ENCODE data around the gene DNAAF8. TPM values are rescaled to one million over a fixed set of nuclear protein-coding genes. Genes with fewer than 3 reads are reported as not detected.

The DNAAF8 gene
- total RNA-seq, 1 experiment from 2014 or later: 1.2 TPM

DNA sequence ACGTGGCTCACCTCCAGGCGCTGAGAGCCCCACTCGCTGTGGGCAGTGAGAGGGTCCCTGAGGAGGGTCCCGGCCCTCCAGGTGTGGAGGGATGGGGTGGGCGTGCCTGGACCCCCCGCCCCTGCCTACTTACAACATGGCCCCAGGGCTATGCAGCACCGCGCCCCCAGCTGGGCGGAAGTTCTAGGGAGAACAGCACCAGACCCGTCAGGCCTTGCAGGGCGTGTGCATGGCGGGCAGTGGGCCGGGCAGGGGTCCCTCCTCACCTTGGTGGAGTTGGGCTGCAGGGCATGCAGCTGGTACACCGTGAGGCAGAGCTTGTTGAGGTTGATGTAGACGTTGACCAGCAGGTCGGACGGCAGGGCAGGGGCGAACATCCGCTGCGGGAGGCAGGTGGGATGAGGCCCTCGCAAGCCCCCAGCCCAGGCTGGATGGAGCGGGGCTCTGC is 63.5 kb downstream of the DNAAF8 start:
- Histone ChIP-seq H3K27ac (ENCODE audit: low read length) (no peak overlapping the region), H3K4me1 (ENCODE audit: insufficient read depth, low read length) (peaks cover 8% of the 10 kb centered on the region; the same call in 1 of the 2 replicates), H3K4me2 (ENCODE audit: low read length) (no peak overlapping the region), H3K36me3 (ENCODE audit: low read depth, low read length) (no peaks in the 10 kb centered on the region), H3K79me2 (ENCODE audit: low read length) (no peaks in the 10 kb centered on the region), H3K9me2 (replicated peaks; ENCODE audit: low read length) (no peaks in the 10 kb centered on the region), H4K20me1 (ENCODE audit: low read length) (no peaks in the 10 kb centered on the region), H3F3A (ENCODE audit: low read length, unreplicated experiment) (no peaks in the 10 kb centered on the region), H3K9ac (ENCODE audit: low read length) (no peak overlapping the region), H2AFZ (ENCODE audit: low read length) (no peak overlapping the region), H3K4me3 (ENCODE audit: low read length) (no peak overlapping the region), H3K9me3 (ENCODE audit: low read length) (no peaks in the 10 kb centered on the region), H3K27me3 (ENCODE audit: low read length) (no peaks in the 10 kb centered on the region)
- TF ChIP-seq EZH2phosphoT487 (IDR thresholded peaks at IDR 0.05; ENCODE audit: borderline replicate concordance, low read length): no peak
- no peak for TF ChIP-seq EZH2 (IDR thresholded peaks at IDR 0.05; ENCODE audit: low read length, unreplicated experiment)
- TF ChIP-seq, protein P1, sequence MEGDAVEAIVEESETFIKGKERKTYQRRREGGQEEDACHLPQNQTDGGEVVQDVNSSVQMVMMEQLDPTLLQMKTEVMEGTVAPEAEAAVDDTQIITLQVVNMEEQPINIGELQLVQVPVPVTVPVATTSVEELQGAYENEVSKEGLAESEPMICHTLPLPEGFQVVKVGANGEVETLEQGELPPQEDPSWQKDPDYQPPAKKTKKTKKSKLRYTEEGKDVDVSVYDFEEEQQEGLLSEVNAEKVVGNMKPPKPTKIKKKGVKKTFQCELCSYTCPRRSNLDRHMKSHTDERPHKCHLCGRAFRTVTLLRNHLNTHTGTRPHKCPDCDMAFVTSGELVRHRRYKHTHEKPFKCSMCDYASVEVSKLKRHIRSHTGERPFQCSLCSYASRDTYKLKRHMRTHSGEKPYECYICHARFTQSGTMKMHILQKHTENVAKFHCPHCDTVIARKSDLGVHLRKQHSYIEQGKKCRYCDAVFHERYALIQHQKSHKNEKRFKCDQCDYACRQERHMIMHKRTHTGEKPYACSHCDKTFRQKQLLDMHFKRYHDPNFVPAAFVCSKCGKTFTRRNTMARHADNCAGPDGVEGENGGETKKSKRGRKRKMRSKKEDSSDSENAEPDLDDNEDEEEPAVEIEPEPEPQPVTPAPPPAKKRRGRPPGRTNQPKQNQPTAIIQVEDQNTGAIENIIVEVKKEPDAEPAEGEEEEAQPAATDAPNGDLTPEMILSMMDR (conservative IDR thresholded peaks at IDR 0.05; ENCODE audit: low read depth, low read length): no peak
- POLR2A ChIA-PET (ENCODE audit: unreplicated experiment): no interaction called here
- CTCF ChIA-PET: no interaction called here
- no peak for DNase-seq
- no TSS peak for BruUV-seq (replicated peaks)
- no peak for ATAC-seq
- intact Hi-C loops (cut with micrococcal nuclease): no loop called here

DNA sequence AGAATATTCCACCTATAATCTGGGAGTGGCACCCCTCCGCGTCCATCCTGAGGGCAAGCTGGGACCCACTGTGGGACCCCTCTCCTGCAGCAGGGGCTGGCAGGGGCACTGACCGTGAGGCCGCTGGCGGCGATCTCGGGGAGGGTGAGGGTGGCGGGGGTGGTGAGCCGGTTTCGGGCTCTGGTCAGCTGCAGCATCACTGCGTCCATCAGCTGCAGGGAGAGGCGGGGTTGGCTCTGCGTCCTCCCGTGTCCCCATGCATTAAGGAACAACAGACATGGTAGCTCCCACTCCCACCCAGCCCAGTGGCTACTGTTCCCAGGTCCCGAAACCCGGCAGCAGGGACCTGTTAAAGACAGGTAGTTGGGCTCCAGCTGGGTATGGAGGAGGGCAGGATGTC is 64.1 kb downstream of the DNAAF8 start:
- DNase-seq: no peak
- TF ChIP-seq EZH2 (IDR thresholded peaks at IDR 0.05; ENCODE audit: low read length, unreplicated experiment) (no peak), EZH2phosphoT487 (IDR thresholded peaks at IDR 0.05; ENCODE audit: borderline replicate concordance, low read length) (no peak)
- TF ChIP-seq, protein P1 (conservative IDR thresholded peaks at IDR 0.05; ENCODE audit: low read depth, low read length): no peak
- BruUV-seq (replicated peaks): no TSS peak
- CTCF ChIA-PET: no interaction called here
- H3K9me2 ChIP-seq (replicated peaks; ENCODE audit: low read length): no peaks in the 10 kb centered on the region
- no peak overlapping the region for H3K4me3 ChIP-seq (ENCODE audit: low read length)
- H3K4me1 ChIP-seq (ENCODE audit: insufficient read depth, low read length): peaks cover 13% of the 10 kb centered on the region
- no peaks in the 10 kb centered on the region for H3F3A ChIP-seq (ENCODE audit: low read length, unreplicated experiment)
- no peaks in the 10 kb centered on the region for H3K9me3 ChIP-seq (ENCODE audit: low read length)
- no peaks in the 10 kb centered on the region for H3K27me3 ChIP-seq (ENCODE audit: low read length)
- no peak overlapping the region for H2AFZ ChIP-seq (ENCODE audit: low read length)
- POLR2A ChIA-PET (ENCODE audit: unreplicated experiment): no interaction called here
- H4K20me1 ChIP-seq (ENCODE audit: low read length): no peaks in the 10 kb centered on the region
- no peak overlapping the region for H3K4me2 ChIP-seq (ENCODE audit: low read length)
- H3K79me2 ChIP-seq (ENCODE audit: low read length): no peaks in the 10 kb centered on the region
- intact Hi-C loops (cut with micrococcal nuclease): no loop called here
- no peak for ATAC-seq
- H3K9ac ChIP-seq (ENCODE audit: low read length): no peak overlapping the region
- H3K36me3 ChIP-seq (ENCODE audit: low read depth, low read length): no peaks in the 10 kb centered on the region
- no peak overlapping the region for H3K27ac ChIP-seq (ENCODE audit: low read length)

Other genes with a start within 250 kb of the DNAAF8 start
- 7.1 and 8.7 TPM in 2 replicates for gene CDIP1, start 195.8 kb upstream of the DNAAF8 start, total RNA-seq (2014; rRNA removed)
- not detected in 2 replicates for gene C16orf96, start 178.2 kb upstream of the DNAAF8 start, total RNA-seq (2014; rRNA removed)
- 24.6 and 28.2 TPM in 2 replicates for gene UBALD1, start 119.6 kb upstream of the DNAAF8 start, total RNA-seq (2014; rRNA removed)
- gene MGRN1, start 109.7 kb upstream of the DNAAF8 start, total RNA-seq (2014; rRNA removed): 22.7 and 38.2 TPM in 2 replicates
- gene NUDT16L1, start 41.0 kb upstream of the DNAAF8 start, total RNA-seq (2014; rRNA removed): 49.9 and 64.3 TPM in 2 replicates
- gene ANKS3, start 266 bp upstream of the DNAAF8 start, total RNA-seq (2014; rRNA removed): 22.6 and 25.1 TPM in 2 replicates
- gene ZNF500, start 32.6 kb downstream of the DNAAF8 start, total RNA-seq (2014; rRNA removed): 8.6 and 10.4 TPM in 2 replicates
- gene SEPTIN12, start 53.8 kb downstream of the DNAAF8 start, total RNA-seq (2014; rRNA removed): not detected in 2 replicates
- gene SMIM22, start 60.8 kb downstream of the DNAAF8 start, total RNA-seq (2014; rRNA removed): not detected in 2 replicates
- 23.3 and 24.1 TPM in 2 replicates for gene ROGDI, start 68.1 kb downstream of the DNAAF8 start, total RNA-seq (2014; rRNA removed)
- 30.6 and 41.2 TPM in 2 replicates for gene GLYR1, start 112.8 kb downstream of the DNAAF8 start, total RNA-seq (2014; rRNA removed)
- gene UBN1, start 112.9 kb downstream of the DNAAF8 start, total RNA-seq (2014; rRNA removed): 21.4 and 21.9 TPM in 2 replicates
- gene PPL, start 202.6 kb downstream of the DNAAF8 start, total RNA-seq (2014; rRNA removed): 18.8 and 22.8 TPM in 2 replicates
- not detected in 2 replicates for gene SEC14L5, start 223.8 kb downstream of the DNAAF8 start, total RNA-seq (2014; rRNA removed)